GM21423 (cell line): ENCODE data around the gene EFCC1.

Experiments used
- ATAC-seq: cut with Tn5 transposase; IDR thresholded peaks from one replicate; pipeline ENCODE4 v1.9.1; 2021; ENCODE audit warnings: mild to moderate bottlenecking, moderate library complexity; ENCODE audit not compliant: unreplicated experiment

EFCC1 gene

GRCh38 chr3:129001101-129001805 lies at the start of gene EFCC1:
Gene EFCC1 (plus strand): TSS chr3:129001304. CDS start chr3:129001629, 325 bp downstream.
- ATAC-seq: no peak

GRCh38 chr3:128956440-128956839 lies 44.7 kb upstream of the EFCC1 start:
- no peak for ATAC-seq

- ATAC-seq: no peak
Observed at GRCh38 chr3:128965280-128965679, 35.8 kb upstream of the EFCC1 start.

- ATAC-seq: no peak
Observed at GRCh38 chr3:128965818-128966217, 35.3 kb upstream of the EFCC1 start.

GRCh38 chr3:128967748-128968355 lies 33.3 kb upstream of the EFCC1 start:
- ATAC-seq: no peak

- no peak for ATAC-seq
Observed at GRCh38 chr3:128969993-128970739, 30.9 kb upstream of the EFCC1 start.

DNA sequence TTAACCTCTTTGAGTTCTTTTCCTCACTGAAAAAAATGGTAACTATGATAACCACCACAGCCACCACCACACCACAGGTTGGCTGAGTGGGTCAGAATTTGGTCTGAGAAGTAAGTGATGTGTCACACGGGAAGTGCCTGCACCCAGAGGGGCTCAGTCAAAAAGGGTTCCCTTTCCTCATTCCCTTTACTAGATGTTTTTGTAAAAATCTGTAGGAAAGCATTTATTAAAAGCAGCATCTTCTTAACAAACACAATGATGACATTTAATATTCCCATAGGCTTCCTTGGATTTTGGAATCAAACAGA lies 30.4 kb upstream of the EFCC1 start:
- ATAC-seq: no peak

DNA sequence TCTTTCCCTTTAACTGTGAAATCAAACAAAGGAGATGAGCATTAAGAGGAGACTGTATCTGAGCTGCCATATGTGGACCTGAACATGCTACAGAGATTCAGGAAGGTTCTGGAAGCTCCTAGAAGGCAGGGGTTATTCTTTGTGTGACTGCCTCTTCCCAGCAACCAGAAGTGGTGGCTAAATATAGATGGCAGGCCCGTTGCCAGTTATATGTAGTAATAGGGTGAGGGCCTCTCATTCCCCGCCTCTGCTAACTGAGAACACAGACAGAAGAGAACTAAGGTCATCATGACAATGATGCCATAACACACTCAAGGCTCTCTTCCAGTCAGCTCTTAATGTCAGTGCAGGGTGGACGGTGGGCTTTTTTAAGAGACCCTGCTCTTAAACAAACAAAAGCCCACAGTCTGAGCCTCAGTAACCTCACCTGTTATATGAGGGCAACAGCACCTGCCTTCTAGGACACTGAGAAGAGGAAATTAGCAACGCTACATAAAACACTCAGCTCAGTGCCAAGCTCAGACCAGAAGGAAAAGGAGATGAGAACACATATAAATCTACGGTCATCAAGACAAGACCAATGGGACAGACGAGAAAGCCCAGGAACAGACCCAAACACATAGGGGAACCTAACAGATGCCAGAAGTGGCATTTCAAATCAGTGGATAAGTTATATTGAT lies 29.5 kb upstream of the EFCC1 start:
- no peak for ATAC-seq

- ATAC-seq: no peak
Observed at GRCh38 chr3:128973988-128974564, 27.0 kb upstream of the EFCC1 start.

- ATAC-seq: no peak
Observed at GRCh38 chr3:128975276-128975675, 25.8 kb upstream of the EFCC1 start.

DNA sequence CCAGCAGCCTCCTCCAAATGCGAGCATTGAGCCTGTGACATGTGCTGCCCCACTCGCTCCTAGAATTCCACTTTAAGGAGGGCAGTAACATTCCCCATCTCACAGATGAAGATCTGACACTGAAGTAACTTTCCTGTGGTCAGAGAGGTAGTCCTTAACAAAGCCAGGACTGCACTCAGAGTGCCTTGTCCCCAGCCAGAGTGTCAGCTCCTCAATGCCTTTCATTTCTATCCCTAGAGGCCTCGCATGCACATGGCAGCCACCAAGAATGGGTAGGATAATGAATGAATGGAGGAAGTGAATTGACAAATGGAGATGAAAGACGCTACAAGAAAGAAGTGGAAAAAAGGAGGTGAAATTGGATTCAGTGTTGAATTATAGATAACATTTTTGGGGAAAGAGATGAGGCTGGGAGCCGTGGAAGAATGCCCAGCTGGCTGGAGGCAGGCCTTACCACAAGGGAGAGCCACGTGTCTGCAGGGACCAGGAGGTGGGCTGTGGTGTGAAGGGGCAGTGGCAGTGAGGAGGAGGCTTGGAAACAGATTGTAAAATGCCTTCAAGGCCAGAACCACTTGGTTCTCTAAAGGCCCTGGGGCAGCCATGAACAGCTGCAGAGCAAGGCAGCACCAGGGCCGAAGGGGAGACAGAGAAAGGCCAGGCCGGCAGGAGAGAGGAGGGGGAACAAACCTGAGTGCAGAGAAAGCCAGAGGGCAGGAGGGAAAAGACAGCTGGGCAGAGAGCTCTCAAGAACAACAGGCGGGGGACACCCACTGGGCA lies 17.6 kb upstream of the EFCC1 start:
- no peak for ATAC-seq

DNA sequence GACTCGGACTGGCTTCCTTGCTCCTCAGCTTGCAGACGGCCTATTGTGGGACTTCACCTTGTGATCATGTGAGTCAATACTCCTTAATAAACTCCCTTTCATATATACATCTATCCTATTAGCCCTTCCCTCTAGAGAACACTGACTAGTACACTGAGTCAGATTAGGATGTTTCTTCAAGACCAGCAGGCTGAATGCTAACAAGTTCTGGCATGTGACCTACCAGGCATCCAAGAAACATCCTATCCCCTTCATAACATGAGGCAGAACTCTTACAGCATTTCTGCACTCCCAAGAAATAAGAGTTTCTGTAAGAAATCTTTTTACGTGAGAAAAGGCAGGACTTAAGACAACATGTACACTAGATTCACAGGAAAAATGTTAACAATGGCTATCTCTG lies 16.5 kb upstream of the EFCC1 start:
- no peak for ATAC-seq

DNA sequence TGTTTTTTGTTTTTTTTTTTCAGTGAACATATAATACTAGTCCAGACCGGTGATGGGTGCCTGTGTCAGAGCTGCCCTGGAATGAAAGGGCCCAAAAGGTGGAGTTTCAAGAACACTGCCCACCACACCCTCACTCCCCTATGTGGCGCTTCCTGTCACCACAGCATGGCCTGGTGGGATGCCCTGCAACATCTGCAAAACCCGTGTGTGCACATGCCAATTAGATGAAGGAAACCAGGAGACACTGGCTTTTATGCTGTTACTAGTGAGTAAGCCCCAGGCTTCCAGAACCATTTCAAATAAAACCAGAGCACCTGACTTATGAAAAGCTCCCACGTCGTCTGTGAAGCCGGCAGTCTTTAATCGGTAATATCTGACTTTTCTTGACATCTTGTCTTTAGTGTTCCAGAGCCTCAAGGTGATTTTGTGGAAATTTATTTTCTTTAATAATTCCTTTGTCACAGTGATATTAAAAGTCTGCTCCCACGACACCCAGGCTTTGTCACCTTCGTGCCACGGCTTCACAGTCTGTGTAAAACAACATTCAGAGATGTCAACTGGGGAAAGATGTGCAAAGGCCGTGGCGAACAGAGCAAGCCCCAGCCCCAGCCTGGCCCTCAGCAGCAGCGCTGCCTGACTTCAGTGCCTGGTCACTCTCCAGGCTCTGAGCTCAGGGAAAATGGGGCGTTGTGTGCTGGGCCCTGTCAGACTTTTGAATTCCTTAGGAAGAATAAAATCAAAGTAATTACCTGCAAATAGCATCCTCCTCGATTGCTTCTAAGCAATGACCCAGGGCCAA lies 13.6 kb upstream of the EFCC1 start:
- no peak for ATAC-seq

GRCh38 chr3:128988286-128988685 lies 12.8 kb upstream of the EFCC1 start:
- ATAC-seq: no peak

DNA sequence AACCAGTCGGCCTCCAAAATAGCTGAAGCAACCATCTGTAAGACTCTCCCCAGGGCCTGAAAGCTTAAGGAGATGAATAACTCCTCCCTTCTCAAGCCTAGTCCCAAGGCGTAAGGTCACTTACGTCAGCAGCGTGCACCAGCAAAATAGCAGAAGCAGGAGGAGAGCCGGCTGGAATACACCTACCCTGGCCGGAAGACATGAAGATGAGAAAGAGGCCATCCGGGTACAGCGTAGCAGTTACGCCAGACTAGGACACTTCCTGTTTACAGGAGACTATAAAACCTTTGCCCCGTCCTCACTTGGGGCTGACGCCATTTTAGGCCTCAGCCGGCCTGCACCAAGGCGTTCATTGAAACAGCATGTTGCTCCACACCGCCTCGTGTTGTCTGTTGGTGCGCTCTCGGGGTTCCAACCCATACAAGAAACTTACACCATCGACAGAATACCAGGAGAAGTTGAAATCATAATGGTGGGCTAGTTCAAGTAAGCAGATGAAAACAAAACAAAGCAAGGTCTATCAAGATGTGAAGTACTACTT lies 9.7 kb upstream of the EFCC1 start:
- ATAC-seq: no peak

DNA sequence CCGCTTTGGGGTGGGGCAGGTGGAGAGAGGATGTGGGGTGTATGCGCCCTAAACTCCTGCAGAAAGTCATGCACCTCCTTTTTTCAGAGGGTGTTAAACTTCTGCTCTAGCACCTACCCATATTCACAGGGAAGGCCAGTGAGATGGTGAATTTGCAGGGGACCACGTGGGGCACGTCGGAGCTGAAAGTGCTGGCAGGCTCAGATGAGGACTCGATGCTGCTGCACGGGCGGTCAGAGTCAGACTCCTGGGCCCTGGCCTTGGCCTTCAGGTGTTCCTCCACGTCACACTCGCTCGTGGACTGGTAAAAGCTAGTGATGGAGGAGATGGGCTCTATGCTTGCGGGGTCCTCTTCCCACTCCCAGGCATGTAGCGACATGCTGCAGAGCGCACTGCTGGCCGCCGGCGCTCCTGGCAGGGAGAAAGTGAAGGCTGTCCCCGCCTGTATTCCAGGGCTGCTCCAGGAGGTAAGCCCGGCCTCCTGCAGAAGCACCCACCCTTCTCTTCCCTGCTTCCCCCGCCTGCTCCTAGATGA lies 8.1 kb upstream of the EFCC1 start:
- ATAC-seq: no peak

DNA sequence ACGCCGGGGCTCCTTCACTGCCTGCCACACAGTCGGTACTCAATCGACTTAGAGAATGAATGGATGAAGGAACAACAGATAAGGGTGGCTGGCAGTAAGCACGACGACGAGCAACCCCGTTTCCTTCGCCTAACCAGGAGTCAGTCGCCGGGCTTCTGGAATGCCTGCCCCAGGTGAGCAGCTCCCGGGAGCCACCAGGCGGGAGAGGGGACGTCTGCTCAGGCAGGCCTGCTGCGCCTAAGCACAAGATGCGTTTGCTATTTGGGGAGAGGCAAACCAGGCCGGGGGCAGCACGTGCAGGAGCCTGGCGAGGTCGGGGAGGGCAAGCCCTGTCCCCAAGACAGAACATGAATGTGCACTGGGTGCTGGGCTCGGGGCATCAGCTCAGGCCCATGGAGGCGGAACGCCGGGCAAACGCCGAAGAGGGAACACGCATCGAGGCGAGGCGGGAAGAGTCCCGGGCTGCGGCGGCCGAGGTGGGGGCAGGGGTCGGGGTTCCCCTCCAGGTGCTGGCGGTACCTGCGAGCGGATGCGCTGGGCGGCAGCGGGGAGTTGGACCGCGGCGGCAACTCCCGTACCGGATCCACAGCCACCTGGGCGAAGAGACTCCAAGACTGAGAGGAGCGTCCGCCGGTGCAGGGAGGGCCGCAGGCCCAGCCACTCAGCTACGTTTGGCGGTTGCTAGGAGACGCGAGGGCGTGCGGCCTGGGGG lies 7.5 kb upstream of the EFCC1 start, which contains the start of gene CFAP92:
CFAP92 (minus strand) TSS at position 616 of the 712 bp plus-strand sequence. CDS start 772 bp downstream, outside the sequence.
- ATAC-seq: no peak

GRCh38 chr3:128994173-128994512 lies 7.0 kb upstream of the EFCC1 start:
- no peak for ATAC-seq
